ENCODE data around the gene GFER.

GFER gene

DNA sequence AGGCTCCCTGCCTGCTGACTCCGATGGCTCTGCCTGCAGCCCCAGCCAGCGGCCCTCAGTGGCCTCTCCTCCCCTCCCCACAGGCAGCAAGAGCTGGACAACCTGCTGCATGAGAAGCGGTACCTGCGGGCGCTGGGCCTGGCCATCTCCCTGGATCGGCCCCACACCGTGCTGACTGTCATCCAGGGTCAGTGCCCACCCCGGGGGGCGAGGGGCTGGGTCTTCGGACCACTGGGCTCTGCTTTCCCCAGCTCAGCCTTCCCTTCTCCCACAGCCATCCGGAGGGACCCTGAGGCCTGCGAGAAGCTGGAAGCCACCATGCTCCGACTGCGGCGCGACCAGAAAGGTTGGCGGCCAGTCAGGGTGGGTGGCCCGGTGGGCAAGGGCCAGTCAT, 6.1 kb upstream of the GFER start:
- H3K27me3 ChIP-seq (ENCODE audit: insufficient read depth, low read length, poor library complexity) = peaks cover 6% of the 10 kb centered on the region
- H3K27ac ChIP-seq (ENCODE audit: low read length) = no peak overlapping the region
- H3K4me2 ChIP-seq (ENCODE audit: insufficient read depth, low read length) = no peak overlapping the region
- H3K4me3 ChIP-seq (ENCODE audit: low read depth in 1 of 2, low read length in 2 of 2) = no peak overlapping the region
- ATAC-seq (ENCODE audit: insufficient read depth, low read depth) (no peak), DNase-seq (no peak)
- H3K79me2 ChIP-seq (ENCODE audit: insufficient read depth, low read length) = peaks cover 22% of the 10 kb centered on the region
- TF ChIP-seq, protein P1, sequence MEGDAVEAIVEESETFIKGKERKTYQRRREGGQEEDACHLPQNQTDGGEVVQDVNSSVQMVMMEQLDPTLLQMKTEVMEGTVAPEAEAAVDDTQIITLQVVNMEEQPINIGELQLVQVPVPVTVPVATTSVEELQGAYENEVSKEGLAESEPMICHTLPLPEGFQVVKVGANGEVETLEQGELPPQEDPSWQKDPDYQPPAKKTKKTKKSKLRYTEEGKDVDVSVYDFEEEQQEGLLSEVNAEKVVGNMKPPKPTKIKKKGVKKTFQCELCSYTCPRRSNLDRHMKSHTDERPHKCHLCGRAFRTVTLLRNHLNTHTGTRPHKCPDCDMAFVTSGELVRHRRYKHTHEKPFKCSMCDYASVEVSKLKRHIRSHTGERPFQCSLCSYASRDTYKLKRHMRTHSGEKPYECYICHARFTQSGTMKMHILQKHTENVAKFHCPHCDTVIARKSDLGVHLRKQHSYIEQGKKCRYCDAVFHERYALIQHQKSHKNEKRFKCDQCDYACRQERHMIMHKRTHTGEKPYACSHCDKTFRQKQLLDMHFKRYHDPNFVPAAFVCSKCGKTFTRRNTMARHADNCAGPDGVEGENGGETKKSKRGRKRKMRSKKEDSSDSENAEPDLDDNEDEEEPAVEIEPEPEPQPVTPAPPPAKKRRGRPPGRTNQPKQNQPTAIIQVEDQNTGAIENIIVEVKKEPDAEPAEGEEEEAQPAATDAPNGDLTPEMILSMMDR (IDR thresholded peaks at IDR 0.05; ENCODE audit: borderline replicate concordance, extremely low read depth, low read length, poor library complexity, severe bottlenecking) = no peak
- no peak for TF ChIP-seq EZH2 (IDR thresholded peaks at IDR 0.05; ENCODE audit: borderline replicate concordance, low read depth, low read length, severe bottlenecking)
- no peaks in the 10 kb centered on the region for H3K9me3 ChIP-seq (ENCODE audit: insufficient read depth, low read length, severe bottlenecking)
- H3K36me3 ChIP-seq (ENCODE audit: insufficient read depth, low read length) = peaks cover 54% of the 10 kb centered on the region
- no peak overlapping the region for H3K9ac ChIP-seq (ENCODE audit: low read depth, low read length)
- H4K20me1 ChIP-seq (ENCODE audit: insufficient read depth, low read length) = peaks cover 28% of the 10 kb centered on the region
- H2AFZ ChIP-seq (ENCODE audit: low read depth, low read length) = no peak overlapping the region
- H3K4me1 ChIP-seq (ENCODE audit: insufficient read depth, low read length) = peaks cover 19% of the 10 kb centered on the region

DNA sequence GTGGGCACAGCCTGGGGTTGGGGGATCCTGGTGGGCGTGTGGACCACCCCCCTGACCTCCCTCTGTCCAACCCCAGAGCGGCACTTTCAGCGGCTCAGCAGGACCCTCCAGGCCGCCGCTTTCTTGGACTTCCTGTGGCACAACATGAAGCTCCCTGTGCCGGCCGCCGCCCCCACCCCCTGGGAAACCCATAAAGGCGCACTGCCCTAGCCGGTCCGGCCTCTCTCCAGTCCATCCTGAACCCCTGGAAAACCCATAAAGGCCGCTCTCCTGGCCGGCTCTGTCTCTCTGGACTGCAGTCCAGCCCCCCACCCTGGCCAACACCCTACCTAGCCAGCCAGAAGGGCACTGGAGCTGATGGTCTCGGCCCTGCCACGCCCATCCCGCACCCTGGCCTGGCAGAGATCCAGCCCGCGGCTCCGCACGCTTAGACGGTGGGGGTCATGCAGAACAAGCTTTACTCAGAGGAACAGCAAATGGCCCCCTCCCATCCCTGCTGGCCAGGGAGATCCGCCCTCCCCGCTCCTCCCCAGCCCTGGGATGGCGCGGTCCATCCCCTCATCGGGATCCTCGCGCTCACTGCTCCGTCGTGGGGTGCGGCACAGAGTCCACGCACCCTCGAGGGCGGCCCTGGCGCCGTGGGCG, 5.4 kb upstream of the GFER start:
- no peak overlapping the region for H2AFZ ChIP-seq (ENCODE audit: low read depth, low read length)
- H3K36me3 ChIP-seq (ENCODE audit: insufficient read depth, low read length) = peaks cover 54% of the 10 kb centered on the region
- H3K9me3 ChIP-seq (ENCODE audit: insufficient read depth, low read length, severe bottlenecking) = no peaks in the 10 kb centered on the region
- no peak for TF ChIP-seq EZH2 (IDR thresholded peaks at IDR 0.05; ENCODE audit: borderline replicate concordance, low read depth, low read length, severe bottlenecking)
- TF ChIP-seq, protein P1 (IDR thresholded peaks at IDR 0.05; ENCODE audit: borderline replicate concordance, extremely low read depth, low read length, poor library complexity, severe bottlenecking) = no peak
- ATAC-seq (ENCODE audit: insufficient read depth, low read depth) (no peak), DNase-seq (no peak)
- peaks cover 13% of the 10 kb centered on the region for H3K27me3 ChIP-seq (ENCODE audit: insufficient read depth, low read length, poor library complexity)
- no peak overlapping the region for H3K4me2 ChIP-seq (ENCODE audit: insufficient read depth, low read length)
- no peak overlapping the region for H3K4me3 ChIP-seq (ENCODE audit: low read depth in 1 of 2, low read length in 2 of 2)
- H3K4me1 ChIP-seq (ENCODE audit: insufficient read depth, low read length) = peaks cover 19% of the 10 kb centered on the region
- H3K27ac ChIP-seq (ENCODE audit: low read length) = no peak overlapping the region
- H3K79me2 ChIP-seq (ENCODE audit: insufficient read depth, low read length) = peaks cover 18% of the 10 kb centered on the region
- no peak overlapping the region for H3K9ac ChIP-seq (ENCODE audit: low read depth, low read length)
- peaks cover 24% of the 10 kb centered on the region for H4K20me1 ChIP-seq (ENCODE audit: insufficient read depth, low read length)

DNA sequence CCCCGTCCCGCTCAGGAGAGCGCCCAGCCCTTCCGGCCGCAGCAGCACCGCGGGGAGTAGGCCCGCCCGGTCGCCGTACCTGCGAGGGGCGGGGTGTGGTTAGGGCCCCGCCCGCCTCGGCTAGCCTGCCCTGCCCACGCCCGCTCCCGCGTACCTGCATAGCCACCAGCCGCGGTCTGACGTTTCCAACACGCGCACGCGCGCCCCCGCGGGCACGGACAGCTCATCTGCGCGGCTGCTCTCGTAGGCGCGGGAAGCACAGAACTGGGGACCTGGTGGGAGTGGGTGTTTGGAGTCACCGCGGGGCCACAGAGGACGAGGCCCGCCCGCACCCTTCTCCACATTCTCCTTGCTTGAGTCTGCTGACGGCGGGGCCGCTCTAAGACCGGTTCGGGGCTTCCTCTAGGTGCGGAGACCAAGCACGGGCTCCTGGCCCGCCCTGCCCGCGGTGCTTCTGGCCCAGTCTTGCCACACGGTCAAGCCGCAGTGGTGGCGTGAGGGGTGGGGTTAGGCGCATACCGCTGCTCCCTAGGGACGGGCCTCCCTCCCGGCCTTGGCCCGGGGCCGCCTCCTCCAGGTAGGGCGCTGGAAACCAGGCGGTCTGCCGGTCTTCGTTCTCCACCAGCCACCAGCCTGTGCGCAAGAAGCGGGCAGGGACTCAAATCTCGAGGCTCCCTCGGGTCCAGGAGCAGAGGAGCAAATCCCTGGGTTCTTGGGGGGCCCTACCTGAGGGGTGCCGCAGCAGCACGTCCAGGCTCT, 4.5 kb upstream of the GFER start:
- Histone ChIP-seq H4K20me1 (ENCODE audit: insufficient read depth, low read length) (peaks cover 15% of the 10 kb centered on the region), H3K9ac (ENCODE audit: low read depth, low read length) (no peak overlapping the region), H3K36me3 (ENCODE audit: insufficient read depth, low read length) (peaks cover 48% of the 10 kb centered on the region), H3K27me3 (ENCODE audit: insufficient read depth, low read length, poor library complexity) (peaks cover 14% of the 10 kb centered on the region), H3K27ac (ENCODE audit: low read length) (no peak overlapping the region), H3K4me3 (ENCODE audit: low read depth in 1 of 2, low read length in 2 of 2) (no peak overlapping the region), H3K4me1 (ENCODE audit: insufficient read depth, low read length) (peaks cover 13% of the 10 kb centered on the region), H3K9me3 (ENCODE audit: insufficient read depth, low read length, severe bottlenecking) (no peaks in the 10 kb centered on the region), H2AFZ (ENCODE audit: low read depth, low read length) (no peak overlapping the region), H3K79me2 (ENCODE audit: insufficient read depth, low read length) (peaks cover 16% of the 10 kb centered on the region), H3K4me2 (ENCODE audit: insufficient read depth, low read length) (no peak overlapping the region)
- no peak for DNase-seq
- no peak for ATAC-seq (ENCODE audit: insufficient read depth, low read depth)
- TF ChIP-seq, protein P1 (IDR thresholded peaks at IDR 0.05; ENCODE audit: borderline replicate concordance, extremely low read depth, low read length, poor library complexity, severe bottlenecking) = no peak
- no peak for TF ChIP-seq EZH2 (IDR thresholded peaks at IDR 0.05; ENCODE audit: borderline replicate concordance, low read depth, low read length, severe bottlenecking)

Measured in DND-41 (cell line).